22Rv1 (cell line): ENCODE measurements around the gene PACRG.

ENCODE experiments used
- H3K27ac ChIP-seq: fragments of 450-650 bp; 2 replicates; pipeline ENCODE4 v1.5.1; 2017
- CTCF ChIP-seq: fragments of 450-650 bp; IDR thresholded peaks from 2 replicates; pipeline ENCODE4 v1.5.1; 2017; ENCODE audit warnings: mild to moderate bottlenecking
- ZFX ChIP-seq: fragments of 450-650 bp; IDR thresholded peaks from 2 replicates; pipeline ENCODE4 v1.6.1; 2017; ENCODE audit warnings: antibody characterized with exemption, borderline replicate concordance

Gene PACRG

GRCh38 chr6:162941128-162941527, 213.4 kb downstream of the PACRG start:
- TF ChIP-seq ZFX (no peak), CTCF (no peak)
- no peak overlapping the region for H3K27ac ChIP-seq

GRCh38 chr6:162942866-162943265, 215.1 kb downstream of the PACRG start:
- TF ChIP-seq ZFX (no peak), CTCF (no peak)

GRCh38 chr6:162943369-162943768, 215.6 kb downstream of the PACRG start:
- no peak overlapping the region for H3K27ac ChIP-seq
- TF ChIP-seq CTCF = no peak
- no peak for TF ChIP-seq ZFX

More at GRCh38 chr6:162942866-162943265, 215.1 kb downstream of the PACRG start:
- H3K27ac ChIP-seq = no peak overlapping the region

- no peak overlapping the region for H3K27ac ChIP-seq
- no peak for TF ChIP-seq CTCF
These were observed 223.5 kb downstream of the PACRG start for GRCh38 chr6:162951164-162951743.

DNA sequence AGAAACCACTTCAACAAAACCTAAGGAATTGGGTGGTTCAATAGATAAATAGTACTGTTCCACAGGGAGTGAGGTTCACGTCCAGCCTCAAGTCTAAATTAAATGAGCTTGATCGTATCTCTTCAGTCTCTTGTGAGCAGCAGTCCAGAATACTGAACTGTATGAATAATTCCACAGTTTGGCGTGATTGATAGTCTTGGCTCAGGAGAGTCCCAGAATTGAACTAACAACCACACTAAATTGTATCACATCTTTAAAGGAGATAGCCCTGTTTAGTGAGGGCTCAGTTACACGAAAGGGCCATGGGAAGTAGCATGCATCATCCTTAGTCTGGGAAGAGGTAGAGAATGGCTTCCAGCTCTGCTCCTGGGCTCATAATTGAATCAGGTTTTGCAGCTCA, 224.6 kb downstream of the PACRG start:
- no peak overlapping the region for H3K27ac ChIP-seq
- TF ChIP-seq CTCF (no peak), ZFX (no peak)

- H3K27ac ChIP-seq = no peak overlapping the region
- TF ChIP-seq ZFX = no peak
These were observed 229.3 kb downstream of the PACRG start for GRCh38 chr6:162957062-162957461.

GRCh38 chr6:162960679-162961457, 233.1 kb downstream of the PACRG start:
- TF ChIP-seq CTCF (no peak), ZFX (no peak)
- no peak overlapping the region for H3K27ac ChIP-seq
